GM12872 (cell line): ENCODE data around the gene TRIM37.

Experiments
- CTCF ChIP-seq: IDR thresholded peaks from 3 replicates; pipeline ENCODE4 v1.5.1; 2011; ENCODE audit warnings: low read depth, mild to moderate bottlenecking, low read length, moderate library complexity; ENCODE audit not compliant: insufficient read depth

The TRIM37 gene

GRCh38 chr17:59093145-59093701 is 13.5 kb downstream of the TRIM37 start:
- no peak for TF ChIP-seq CTCF

- no peak for TF ChIP-seq CTCF
Measured at GRCh38 chr17:59084154-59084553, 22.5 kb downstream of the TRIM37 start.

GRCh38 chr17:59074494-59074893 is 32.2 kb downstream of the TRIM37 start:
- no peak for TF ChIP-seq CTCF

GRCh38 chr17:59073972-59074371 is 32.7 kb downstream of the TRIM37 start:
- no peak for TF ChIP-seq CTCF

- no peak for TF ChIP-seq CTCF
Measured at GRCh38 chr17:59069856-59070255, 36.8 kb downstream of the TRIM37 start.

- no peak for TF ChIP-seq CTCF
Measured at GRCh38 chr17:59067756-59068155, 38.9 kb downstream of the TRIM37 start.

- TF ChIP-seq CTCF = no peak
Measured at GRCh38 chr17:59067340-59067739, 39.3 kb downstream of the TRIM37 start.
